Mesendoderm (in vitro differentiated cells): ENCODE data around the gene KEL.

ENCODE experiments used
- DNase-seq: peaks from one replicate; pipeline ENCODE4 v3.0.0; 2013
- H2AK5ac ChIP-seq: 2 replicates; pipeline ENCODE4 v1.6.1; 2013; ENCODE audit warnings: low read length, inconsistent platforms
- H2BK120ac ChIP-seq: 2 replicates; pipeline ENCODE4 v1.6.1; 2013; ENCODE audit warnings: low read depth, mild to moderate bottlenecking, low read length, moderate library complexity, mixed read lengths
- H2BK15ac ChIP-seq: replicated peaks from 2 replicates; pipeline ENCODE4 v1.6.1; 2013; ENCODE audit warnings: low read depth, mild to moderate bottlenecking, moderate library complexity
- H2BK5ac ChIP-seq: 2 replicates; pipeline ENCODE4 v1.6.1; 2013; ENCODE audit warnings: low read length, inconsistent platforms
- H3K18ac ChIP-seq: 2 replicates; pipeline ENCODE4 v1.6.1; 2013; ENCODE audit warnings: mild to moderate bottlenecking, low read length, mixed read lengths
- H3K23ac ChIP-seq: one replicate; pipeline ENCODE4 v1.6.1; 2013; ENCODE audit warnings: low read length
- H3K27ac ChIP-seq: 2 replicates; pipeline ENCODE4 v1.5.1; 2013; ENCODE audit warnings: low read depth, mild to moderate bottlenecking, inconsistent platforms, low read length, moderate library complexity
- H3K27me3 ChIP-seq: 2 replicates; pipeline ENCODE4 v1.6.1; 2013; ENCODE audit warnings: low read length, control low read depth, mild to moderate bottlenecking, inconsistent platforms; ENCODE audit not compliant: insufficient read depth, poor library complexity
- H3K36me3 ChIP-seq: 2 replicates; pipeline ENCODE4 v1.6.1; 2013; ENCODE audit warnings: low read length, inconsistent platforms; ENCODE audit not compliant: control insufficient read depth, insufficient read depth
- H3K4ac ChIP-seq: one replicate; pipeline ENCODE4 v1.6.1; 2013; ENCODE audit warnings: low read depth, mild to moderate bottlenecking, low read length, moderate library complexity
- H3K4me1 ChIP-seq: 2 replicates; pipeline ENCODE4 v1.6.1; 2013; ENCODE audit warnings: low read depth, low read length, inconsistent platforms; ENCODE audit not compliant: control insufficient read depth
- H3K4me2 ChIP-seq: 2 replicates; pipeline ENCODE4 v1.6.1; 2013; ENCODE audit warnings: low read length
- H3K4me3 ChIP-seq: 2 replicates; pipeline ENCODE4 v1.5.1; 2013; ENCODE audit warnings: mild to moderate bottlenecking, low read length
- H3K56ac ChIP-seq: one replicate; pipeline ENCODE4 v1.6.1; 2013; ENCODE audit warnings: low read length
- H3K79me1 ChIP-seq: 2 replicates; pipeline ENCODE4 v1.6.1; 2013; ENCODE audit warnings: low read length, inconsistent platforms
- H3K79me2 ChIP-seq: 2 replicates; pipeline ENCODE4 v1.6.1; 2013; ENCODE audit warnings: mild to moderate bottlenecking, low read length; ENCODE audit not compliant: control insufficient read depth, insufficient read depth
- H3K9ac ChIP-seq: 2 replicates; pipeline ENCODE4 v1.6.1; 2013; ENCODE audit warnings: low read length, inconsistent platforms
- H4K5ac ChIP-seq: one replicate; pipeline ENCODE4 v1.6.1; 2013; ENCODE audit warnings: low read length
- H4K8ac ChIP-seq: one replicate; pipeline ENCODE4 v1.6.1; 2013; ENCODE audit warnings: low read depth, mild to moderate bottlenecking, control low read depth, low read length, moderate library complexity
- WGBS: extraction: QIAGEN DNeasy Blood & Tissue Kit; methylation state at CpG from one replicate; pipeline ENCODE4 v1.1.7; 2013; ENCODE audit warnings: low lambda C conversion rate, missing lambda C conversion rate; ENCODE audit not compliant: insufficient coverage; ENCODE audit errors: extremely low coverage; 5-methylcytosine and 5-hydroxymethylcytosine counted together

Gene KEL

DNA sequence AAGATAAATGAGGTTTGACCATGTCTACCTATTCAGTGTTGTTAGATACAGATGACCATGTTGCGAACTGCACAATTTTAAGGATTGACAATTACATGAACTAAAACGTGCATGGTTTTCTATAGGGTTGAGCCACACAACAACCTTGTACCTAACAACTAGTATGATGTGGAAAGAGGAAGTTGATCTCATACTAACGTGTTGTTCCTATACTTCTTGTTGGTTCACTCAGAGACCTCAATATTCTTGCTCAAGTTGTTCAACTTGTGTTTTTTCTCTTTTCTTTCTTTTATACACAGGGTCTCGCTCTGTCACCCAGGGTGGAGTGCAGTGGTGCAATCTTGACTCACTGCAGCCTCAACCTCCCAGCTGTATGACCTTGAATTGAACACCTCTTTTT, 6.1 kb upstream of the KEL start:
- H3K18ac ChIP-seq, result no peak overlapping the region
- no peak overlapping the region for H2BK120ac ChIP-seq
- no peak overlapping the region for H4K8ac ChIP-seq
- no peak for DNase-seq
- no peak overlapping the region for H2BK15ac ChIP-seq
- no peak overlapping the region for H3K27ac ChIP-seq
- WGBS, result no CpG with 5 or more reads among the region's 4 CpGs
- H3K36me3 ChIP-seq, result no peaks in the 10 kb centered on the region
- H3K23ac ChIP-seq, result no peak overlapping the region
- no peak overlapping the region for H4K5ac ChIP-seq
- no peak overlapping the region for H3K4ac ChIP-seq
- H3K79me2 ChIP-seq, result no peaks in the 10 kb centered on the region
- H3K4me2 ChIP-seq, result no peak overlapping the region
- no peak overlapping the region for H3K56ac ChIP-seq
- no peak overlapping the region for H2BK5ac ChIP-seq
- H3K9ac ChIP-seq, result no peak overlapping the region
- no peaks in the 10 kb centered on the region for H3K27me3 ChIP-seq
- H3K79me1 ChIP-seq, result no peaks in the 10 kb centered on the region
- no peak overlapping the region for H3K4me3 ChIP-seq
- H3K4me1 ChIP-seq, result peaks cover 4% of the 10 kb centered on the region
- H2AK5ac ChIP-seq, result no peak overlapping the region

DNA sequence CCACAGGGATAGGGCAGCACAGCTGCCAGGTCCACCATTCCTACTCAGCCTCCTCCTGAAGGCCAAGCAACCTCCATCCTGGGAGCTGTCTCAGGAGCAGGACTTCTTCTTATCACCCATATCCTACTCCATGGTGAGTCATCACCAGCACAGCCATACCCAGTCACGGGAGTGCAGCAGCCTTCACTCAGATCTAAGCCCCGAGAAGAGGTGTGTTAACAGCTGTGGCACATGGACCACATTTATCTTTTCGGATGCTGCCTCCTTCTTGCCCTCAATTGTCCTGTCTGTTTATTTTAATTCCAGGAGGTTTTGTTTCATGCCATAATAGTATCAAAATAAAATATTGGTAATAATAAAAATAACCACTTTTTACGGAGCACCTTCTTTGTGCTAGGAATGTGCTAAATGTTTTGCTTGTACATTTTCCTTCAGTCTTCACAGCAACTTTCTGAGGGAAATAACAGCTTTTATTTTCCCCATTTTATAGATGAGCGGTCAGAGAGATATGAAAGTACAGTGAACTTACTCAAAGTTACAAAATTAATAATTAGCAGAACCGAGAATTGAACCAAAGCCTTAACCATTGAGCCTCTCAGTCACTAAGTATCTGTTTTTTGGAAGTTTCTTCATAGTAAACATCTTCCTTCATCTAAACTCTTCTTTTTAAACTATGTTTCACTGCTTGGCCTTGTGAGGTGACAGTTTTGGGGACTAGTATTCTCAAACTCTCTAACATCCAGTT, 2.5 kb upstream of the KEL start:
- no peak overlapping the region for H2BK120ac ChIP-seq
- H3K36me3 ChIP-seq, result no peaks in the 10 kb centered on the region
- H3K56ac ChIP-seq, result no peak overlapping the region
- H3K27me3 ChIP-seq, result no peaks in the 10 kb centered on the region
- H4K5ac ChIP-seq, result no peak overlapping the region
- DNase-seq, result peak; percentile 58
- H3K27ac ChIP-seq, result no peak overlapping the region
- H3K4me2 ChIP-seq, result no peak overlapping the region
- H3K4me1 ChIP-seq, result peaks cover 19% of the 10 kb centered on the region
- H3K4me3 ChIP-seq, result no peak overlapping the region
- H3K18ac ChIP-seq, result no peak overlapping the region
- no peak overlapping the region for H3K4ac ChIP-seq
- H3K79me1 ChIP-seq, result no peaks in the 10 kb centered on the region
- H3K79me2 ChIP-seq, result peaks cover 6% of the 10 kb centered on the region
- no peak overlapping the region for H3K9ac ChIP-seq
- no peak overlapping the region for H3K23ac ChIP-seq
- no peak overlapping the region for H2BK15ac ChIP-seq
- H2BK5ac ChIP-seq, result no peak overlapping the region
- no CpG with 5 or more reads among the region's 6 CpGs for WGBS
- H4K8ac ChIP-seq, result no peak overlapping the region
- H2AK5ac ChIP-seq, result no peak overlapping the region

DNA sequence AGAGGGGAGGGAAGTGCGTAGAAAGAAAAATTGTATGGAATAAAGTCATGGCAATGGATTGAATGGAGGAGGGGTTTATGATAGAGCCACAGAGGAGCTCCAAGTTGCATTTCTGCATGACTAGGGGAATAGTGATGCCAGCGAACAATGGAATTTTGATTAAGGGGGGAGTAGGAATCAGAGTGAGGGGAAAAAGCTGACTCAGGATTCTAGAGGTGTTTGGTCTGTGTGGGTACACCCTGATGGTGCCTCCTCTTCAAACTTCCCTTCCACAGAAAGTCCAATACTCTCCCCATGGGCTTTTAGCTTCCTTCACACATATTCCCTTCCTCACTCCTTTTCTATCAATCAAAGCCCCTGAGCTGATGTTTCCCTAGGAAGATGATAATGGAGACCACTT, 1.8 kb upstream of the KEL start:
- Histone ChIP-seq H3K4me2 (no peak overlapping the region), H3K23ac (no peak overlapping the region), H4K8ac (no peak overlapping the region), H2BK15ac (no peak overlapping the region), H2BK5ac (no peak overlapping the region), H3K36me3 (no peaks in the 10 kb centered on the region), H3K27me3 (no peaks in the 10 kb centered on the region), H3K9ac (no peak overlapping the region), H2BK120ac (no peak overlapping the region), H3K27ac (no peak overlapping the region), H3K79me1 (no peaks in the 10 kb centered on the region), H2AK5ac (no peak overlapping the region), H3K4me1 (peaks cover 19% of the 10 kb centered on the region), H3K4ac (no peak overlapping the region), H3K18ac (no peak overlapping the region), H3K79me2 (peaks cover 6% of the 10 kb centered on the region), H3K56ac (no peak overlapping the region), H4K5ac (no peak overlapping the region), H3K4me3 (no peak overlapping the region)
- no peak for DNase-seq
- WGBS, result no CpG with 5 or more reads among the region's 2 CpGs

DNA sequence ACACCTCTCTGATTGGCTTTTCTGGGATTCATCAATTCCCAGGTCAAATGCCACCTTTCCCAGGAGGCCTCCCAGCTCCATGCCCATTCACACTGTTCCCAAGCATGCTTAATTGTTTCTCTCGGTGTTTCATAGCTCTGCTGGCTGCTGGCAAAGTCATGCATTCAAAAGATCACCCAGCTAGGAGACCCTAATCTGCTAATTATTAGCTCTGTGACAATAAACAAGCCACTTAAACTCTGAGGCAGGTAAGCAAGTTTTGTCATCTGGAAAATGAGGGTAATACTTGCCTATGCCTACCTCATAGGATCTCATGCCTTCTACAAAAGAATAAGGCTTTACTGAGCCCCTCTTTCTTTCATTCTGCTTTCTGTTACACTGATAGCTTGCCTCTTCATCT, 828 bp upstream of the KEL start:
- no peaks in the 10 kb centered on the region for H3K36me3 ChIP-seq
- DNase-seq, result peak; percentile 31

DNA sequence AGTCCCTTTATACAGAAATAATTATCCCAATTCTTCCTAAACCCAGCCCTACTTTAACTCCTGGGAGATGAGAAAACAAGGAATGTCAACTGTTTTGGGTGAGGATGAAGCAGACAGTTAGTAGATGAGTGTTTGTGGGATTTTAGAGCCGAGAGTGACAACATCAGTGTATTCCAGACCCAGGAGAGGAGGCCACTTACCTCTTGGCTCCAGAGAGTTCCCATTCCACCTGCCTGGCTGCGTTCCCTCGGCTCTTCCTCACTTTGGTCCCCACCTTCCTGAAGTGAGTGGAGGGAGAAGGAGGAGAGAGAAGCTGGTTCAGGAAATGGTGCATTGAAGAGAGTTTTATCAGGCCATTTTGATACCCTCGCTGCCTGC, 579 bp downstream of the KEL start:
- peak overlapping the region; percentile 67 for H3K4me2 ChIP-seq
- no peaks in the 10 kb centered on the region for H3K27me3 ChIP-seq
- no peaks in the 10 kb centered on the region for H3K36me3 ChIP-seq
- no peak overlapping the region for H4K5ac ChIP-seq
- no peak overlapping the region for H2BK15ac ChIP-seq
- no peaks in the 10 kb centered on the region for H3K79me1 ChIP-seq
- H3K4me3 ChIP-seq, result peak overlapping the region; percentile 40
- peaks cover 6% of the 10 kb centered on the region for H3K79me2 ChIP-seq
- peak overlapping the region; percentile 94 for H2BK5ac ChIP-seq
- H2BK120ac ChIP-seq, result peak overlapping the region; percentile 47
- peak overlapping the region; percentile 89 for H3K56ac ChIP-seq
- peak overlapping the region; percentile 80 for H3K9ac ChIP-seq
- peak; percentile 33 for DNase-seq
- H3K4ac ChIP-seq, result no peak overlapping the region
- H4K8ac ChIP-seq, result no peak overlapping the region
- H3K23ac ChIP-seq, result no peak overlapping the region
- peak overlapping the region; percentile 77 for H3K18ac ChIP-seq
- WGBS, result no CpG with 5 or more reads among the region's 4 CpGs
- H2AK5ac ChIP-seq, result peak overlapping the region; percentile 93
- peak overlapping the region; percentile 58 for H3K27ac ChIP-seq
- peaks cover 33% of the 10 kb centered on the region for H3K4me1 ChIP-seq

More for the DNA sequence above, 828 bp upstream of the KEL start:
- Histone ChIP-seq H2BK15ac (no peak overlapping the region), H3K56ac (peak overlapping the region; percentile 44), H2BK120ac (no peak overlapping the region), H4K8ac (no peak overlapping the region), H2BK5ac (peak overlapping the region; percentile 43), H3K23ac (no peak overlapping the region), H3K4ac (no peak overlapping the region), H3K79me1 (no peaks in the 10 kb centered on the region), H3K27ac (no peak overlapping the region), H4K5ac (no peak overlapping the region), H3K79me2 (peaks cover 6% of the 10 kb centered on the region), H3K4me1 (peaks cover 23% of the 10 kb centered on the region), H2AK5ac (no peak overlapping the region), H3K4me2 (no peak overlapping the region), H3K9ac (peak overlapping the region; percentile 1), H3K4me3 (no peak overlapping the region), H3K27me3 (no peaks in the 10 kb centered on the region), H3K18ac (peak overlapping the region; percentile 22)
- WGBS, result no CpG with 5 or more reads among the region's 1 CpG
